Measurements from ENCODE around the gene CIB4. TPM values are rescaled to one million over a fixed set of nuclear protein-coding genes. Genes with fewer than 3 reads are reported as not detected.

CIB4 gene
- total RNA-seq = not detected in 2 replicates

DNA sequence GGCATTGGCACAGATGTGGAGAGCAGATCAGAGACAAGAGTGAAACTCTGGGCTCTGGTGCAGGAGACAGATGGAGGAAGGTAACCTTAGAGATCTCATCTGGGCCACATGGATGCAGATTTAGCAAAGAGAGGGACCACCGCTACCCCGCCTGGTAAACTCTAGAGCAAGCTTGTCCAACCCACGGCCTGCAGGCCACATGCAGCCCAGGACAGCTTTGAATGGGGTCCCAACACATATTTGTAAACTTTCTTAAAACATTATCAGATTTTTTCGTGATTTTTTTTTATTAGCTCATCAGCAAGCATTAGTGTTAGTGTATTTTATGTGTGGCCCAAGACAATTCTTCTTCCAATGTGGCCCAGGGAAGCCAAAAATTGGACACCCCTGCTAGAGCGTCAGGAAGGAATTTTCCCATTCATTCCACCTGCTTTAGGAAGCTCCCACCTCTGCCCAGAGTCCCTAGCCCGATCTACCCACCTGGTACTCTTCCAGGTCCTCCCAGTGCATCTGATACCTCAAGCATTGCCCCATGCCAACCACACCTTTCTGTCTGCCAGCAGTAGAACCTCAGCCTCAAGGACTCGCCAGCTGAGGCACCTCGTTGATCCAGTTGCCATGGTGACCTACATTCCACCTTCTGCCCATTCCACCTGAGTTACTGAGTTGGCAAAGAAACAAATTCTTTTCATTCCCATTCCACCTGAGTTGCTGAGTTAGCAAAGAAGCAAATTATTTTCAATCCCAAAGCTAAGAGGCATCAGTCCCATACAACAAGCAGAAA lies at the start of gene CIB4:
Gene CIB4, minus strand, starts transcription at position 586 of the 784 bp plus-strand sequence. Its CDS starts 52 bp downstream, at position 534.
- intact Hi-C loops (cut with micrococcal nuclease) = no loop called here

DNA sequence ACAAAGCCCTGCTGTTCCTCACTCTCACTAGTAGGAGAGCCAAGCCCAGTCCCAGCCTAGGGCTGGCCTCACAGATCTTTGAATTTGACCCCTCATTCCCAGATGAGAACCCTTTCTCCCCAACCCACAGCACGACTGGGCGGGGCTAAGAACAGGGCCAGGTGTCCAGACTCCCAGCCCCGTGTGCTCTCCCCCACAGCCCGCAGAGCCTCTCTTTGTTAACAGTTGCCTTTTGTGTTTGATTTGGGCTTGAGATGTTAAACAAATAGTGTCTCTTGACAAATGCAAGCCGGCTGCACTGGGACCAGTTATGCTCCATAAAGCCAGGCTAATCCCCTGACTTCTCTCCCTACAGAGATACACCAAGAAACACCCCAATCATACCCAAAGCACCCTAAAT lies 46.6 kb upstream of the CIB4 start:
- intact Hi-C loops (cut with micrococcal nuclease) = no loop called here

DNA sequence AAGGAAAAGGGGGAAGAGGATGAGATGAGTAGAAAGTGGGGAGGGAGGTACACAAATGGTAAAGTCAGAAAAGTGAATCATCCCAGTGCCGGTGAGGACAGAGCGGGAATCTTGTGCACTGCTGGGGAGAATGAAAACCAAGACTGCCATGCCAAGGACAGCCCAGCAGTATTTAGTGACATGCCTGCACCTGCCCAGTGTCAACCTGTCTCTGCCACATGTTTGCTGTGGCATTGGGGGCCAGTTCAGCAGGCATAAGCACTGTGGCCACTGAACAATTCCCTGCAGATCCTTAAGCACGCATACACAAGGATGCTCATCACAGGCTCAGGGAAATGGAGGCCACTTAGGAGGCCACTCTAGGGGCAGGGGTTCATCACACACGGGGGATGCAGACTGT lies 46.2 kb upstream of the CIB4 start:
- intact Hi-C loops (cut with micrococcal nuclease) = no loop called here

DNA sequence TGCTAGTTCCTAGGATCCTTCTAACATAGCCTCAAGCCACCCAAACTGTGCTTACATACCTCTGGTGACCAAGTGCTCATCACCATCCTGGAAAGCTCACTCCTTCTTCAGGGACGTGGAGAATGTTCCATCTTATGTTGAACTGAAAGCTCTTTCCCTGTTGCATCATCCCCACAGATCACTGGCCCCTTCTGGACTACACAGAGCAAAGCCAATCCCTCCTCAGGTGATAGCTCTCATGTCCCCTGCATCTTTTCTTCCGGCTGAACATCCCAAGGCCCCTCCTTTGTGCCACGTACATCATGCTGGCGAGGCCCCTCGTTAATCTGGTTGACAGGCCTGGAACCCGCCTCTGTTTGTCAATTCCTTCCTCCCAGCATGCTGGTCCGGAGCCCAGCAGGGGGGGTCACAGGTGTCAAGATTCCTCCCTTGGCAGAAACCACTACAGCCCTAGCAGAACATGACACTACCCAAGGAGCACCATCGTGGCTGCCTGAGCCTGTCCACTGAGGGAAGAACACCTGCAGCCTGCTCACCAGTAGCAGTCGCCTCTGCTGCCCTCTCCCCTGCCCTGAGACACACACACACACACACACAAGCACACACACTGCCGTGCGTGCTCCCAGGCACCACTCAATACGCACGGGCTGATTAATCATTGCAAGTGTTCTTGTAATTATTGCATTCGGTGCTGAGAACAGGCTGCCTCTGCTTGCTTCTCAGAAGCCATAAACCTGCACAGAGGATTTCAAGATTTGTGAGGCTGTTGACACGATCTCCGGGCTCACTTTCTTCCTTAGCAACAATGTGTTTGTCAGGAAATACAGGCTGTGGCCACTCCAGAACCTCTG lies 45.0 kb upstream of the CIB4 start:
- intact Hi-C loops (cut with micrococcal nuclease) = no loop called here

DNA sequence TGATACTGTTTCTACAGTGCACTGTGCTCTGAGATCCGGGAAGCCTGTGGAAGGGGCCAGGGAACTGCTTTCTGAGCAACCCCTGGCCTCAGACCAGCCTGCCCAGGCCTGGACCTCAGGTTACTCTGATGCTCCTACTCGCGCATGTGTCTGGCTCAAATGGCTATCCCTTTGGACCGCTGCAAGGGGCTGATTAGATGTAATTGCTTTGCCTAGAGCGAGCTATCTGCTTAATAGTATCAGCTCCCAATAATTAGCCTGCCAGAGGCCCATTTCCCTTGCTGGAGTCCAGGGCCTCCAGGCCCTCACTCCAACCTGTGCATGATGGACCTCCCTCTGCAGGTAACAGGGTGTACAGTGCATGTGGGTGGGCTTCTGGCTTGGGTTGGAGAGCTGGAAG lies 44.2 kb upstream of the CIB4 start:
- intact Hi-C loops (cut with micrococcal nuclease) = no loop called here

DNA sequence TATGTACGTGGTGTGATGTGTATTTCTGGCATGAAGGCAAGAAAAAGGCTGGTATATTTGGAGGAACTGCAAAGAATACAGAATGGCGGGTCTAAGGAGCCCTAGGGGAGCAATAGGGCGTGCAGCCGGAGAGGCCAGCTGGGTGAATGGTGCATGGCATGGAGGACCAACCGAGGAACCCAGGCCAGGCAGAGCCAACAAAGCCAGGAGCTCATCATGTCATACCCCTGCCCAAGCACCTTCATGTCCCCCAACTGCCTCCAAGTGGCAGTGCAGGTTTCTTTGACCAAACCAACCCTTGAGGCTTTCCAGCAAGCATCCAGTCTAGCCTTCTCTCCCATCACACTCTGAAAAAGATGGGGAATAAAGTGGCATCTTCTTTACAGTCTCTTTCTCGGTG lies 42.4 kb upstream of the CIB4 start:
- intact Hi-C loops (cut with micrococcal nuclease) = no loop called here

DNA sequence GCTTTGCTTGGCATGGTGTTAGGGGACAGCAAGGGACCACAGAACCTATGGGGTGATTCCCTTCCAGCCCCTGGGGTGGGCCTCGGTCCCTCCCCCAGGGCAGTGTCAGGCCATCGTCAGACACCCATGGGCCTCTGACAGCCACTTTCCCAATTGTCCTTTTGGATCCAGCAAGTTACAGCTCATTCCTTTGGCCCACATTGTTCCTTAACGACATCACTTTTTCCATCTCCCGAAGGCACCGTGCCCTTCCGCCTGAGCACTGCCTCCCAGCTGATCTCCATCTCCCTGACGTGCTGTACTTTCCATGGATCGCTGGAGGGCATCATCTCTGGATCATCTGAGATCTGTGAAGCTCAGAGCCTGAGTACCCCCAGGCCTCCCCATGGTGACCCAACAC lies 41.0 kb upstream of the CIB4 start:
- intact Hi-C loops (cut with micrococcal nuclease) = no loop called here

DNA sequence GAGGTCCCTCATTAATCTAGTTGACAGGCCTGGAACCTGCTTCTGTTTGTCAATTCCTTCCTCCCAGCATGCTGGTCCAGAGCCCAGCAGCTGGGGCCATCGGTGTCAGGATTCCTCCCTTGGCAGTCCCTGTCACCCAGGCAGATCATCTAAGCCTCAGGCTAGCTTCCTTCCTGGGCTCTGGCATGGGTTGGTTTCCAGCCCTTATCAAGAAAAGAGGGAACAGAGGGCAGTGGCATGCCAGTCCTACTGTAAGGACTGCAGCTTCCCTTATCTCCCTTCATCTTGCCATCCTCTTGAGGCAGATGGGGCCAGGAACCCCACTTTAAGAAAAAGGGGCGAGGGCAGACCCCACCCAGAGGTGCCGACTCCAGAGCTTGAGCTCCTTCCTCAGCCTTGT lies 40.5 kb upstream of the CIB4 start:
- intact Hi-C loops (cut with micrococcal nuclease) = no loop called here

DNA sequence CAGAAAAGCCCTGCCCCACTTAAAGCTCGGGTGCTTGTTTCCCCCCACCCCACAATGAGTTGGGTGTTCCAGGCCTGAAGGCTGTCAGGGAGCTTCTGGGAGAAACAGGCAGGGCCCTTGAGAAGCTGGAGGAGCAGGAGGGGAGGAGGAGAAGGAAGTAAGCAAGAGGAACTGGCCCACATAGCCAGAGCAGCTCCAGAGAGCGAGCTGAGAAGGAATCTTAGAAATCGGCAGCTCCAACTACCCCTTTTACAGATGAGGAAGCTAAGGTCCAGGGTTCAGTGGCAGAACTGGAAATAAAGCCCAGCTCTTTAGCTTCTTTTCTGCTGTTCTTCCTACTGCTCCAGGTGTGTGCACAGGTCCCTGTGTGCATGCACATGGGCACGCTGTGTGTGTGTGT lies 38.7 kb upstream of the CIB4 start:
- intact Hi-C loops (cut with micrococcal nuclease) = no loop called here

DNA sequence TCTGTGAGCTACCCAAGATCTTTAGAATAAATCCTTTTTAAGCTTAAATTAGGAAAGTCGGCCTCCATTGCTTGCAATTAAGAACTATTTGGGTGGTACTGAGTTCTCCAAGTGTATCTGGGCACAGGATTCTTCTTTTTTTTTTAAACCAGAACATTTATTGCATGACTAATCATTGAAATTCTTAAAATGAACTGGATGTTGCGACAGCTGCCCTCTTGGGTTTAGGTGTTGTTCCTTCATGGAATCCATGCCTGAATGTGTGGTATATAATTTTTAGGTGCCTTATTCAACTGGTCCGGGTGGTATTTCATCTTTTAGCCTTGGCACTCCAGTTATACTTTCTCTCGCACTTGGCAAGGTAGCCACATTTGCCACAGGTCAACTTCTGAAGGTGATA lies 36.9 kb upstream of the CIB4 start:
- intact Hi-C loops (cut with micrococcal nuclease) = no loop called here

DNA sequence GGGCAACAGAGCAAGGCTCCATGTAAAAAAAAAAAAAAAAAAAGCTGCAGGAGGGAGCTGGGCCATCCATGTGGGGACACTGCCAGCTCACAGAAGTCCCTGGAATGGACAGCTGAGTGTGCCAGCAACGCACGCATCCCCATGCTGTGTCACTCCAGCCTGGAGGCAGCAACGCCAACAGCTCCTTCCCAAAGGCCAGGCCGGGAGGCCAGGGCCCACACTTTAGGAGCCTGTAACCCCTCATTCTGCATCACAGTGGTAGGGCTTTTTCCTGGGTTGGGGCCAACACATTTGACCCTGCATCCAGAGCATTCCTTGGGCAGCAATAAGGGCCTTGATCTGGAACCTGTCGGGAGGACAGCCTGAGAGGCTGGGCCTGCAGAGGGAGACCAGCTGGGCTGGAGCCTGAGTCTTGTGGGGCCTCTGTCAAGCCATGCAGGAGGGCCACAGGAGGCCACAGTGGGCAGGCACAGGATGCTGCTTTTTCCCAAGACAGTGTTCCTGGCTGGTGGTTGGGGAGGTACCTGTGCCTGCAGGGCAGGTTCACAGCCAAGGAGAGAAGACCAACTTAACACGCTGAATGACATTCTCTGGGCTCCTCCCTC lies 34.6 kb upstream of the CIB4 start:
- intact Hi-C loops (cut with micrococcal nuclease) = no loop called here

DNA sequence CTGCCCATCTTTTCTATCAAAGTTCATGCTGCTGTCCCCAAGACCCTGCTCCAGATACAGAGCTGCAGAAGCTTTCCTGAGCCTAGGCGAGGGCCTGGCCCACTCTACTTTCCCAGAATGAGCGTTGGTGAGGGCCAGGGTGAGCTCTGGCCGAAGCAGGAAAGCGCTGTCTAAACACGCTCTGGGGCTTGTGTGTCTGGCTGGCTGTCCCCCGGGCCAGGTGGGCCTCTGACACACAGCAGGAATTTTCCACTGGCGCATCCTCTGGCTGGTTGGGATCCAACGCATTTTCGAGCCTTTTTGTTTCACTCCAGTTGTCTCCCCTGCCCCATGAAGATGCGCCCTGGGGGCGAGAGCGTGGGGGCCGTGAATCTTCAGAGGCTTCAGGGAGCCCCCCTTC lies 33.6 kb upstream of the CIB4 start:
- intact Hi-C loops (cut with micrococcal nuclease) = no loop called here

DNA sequence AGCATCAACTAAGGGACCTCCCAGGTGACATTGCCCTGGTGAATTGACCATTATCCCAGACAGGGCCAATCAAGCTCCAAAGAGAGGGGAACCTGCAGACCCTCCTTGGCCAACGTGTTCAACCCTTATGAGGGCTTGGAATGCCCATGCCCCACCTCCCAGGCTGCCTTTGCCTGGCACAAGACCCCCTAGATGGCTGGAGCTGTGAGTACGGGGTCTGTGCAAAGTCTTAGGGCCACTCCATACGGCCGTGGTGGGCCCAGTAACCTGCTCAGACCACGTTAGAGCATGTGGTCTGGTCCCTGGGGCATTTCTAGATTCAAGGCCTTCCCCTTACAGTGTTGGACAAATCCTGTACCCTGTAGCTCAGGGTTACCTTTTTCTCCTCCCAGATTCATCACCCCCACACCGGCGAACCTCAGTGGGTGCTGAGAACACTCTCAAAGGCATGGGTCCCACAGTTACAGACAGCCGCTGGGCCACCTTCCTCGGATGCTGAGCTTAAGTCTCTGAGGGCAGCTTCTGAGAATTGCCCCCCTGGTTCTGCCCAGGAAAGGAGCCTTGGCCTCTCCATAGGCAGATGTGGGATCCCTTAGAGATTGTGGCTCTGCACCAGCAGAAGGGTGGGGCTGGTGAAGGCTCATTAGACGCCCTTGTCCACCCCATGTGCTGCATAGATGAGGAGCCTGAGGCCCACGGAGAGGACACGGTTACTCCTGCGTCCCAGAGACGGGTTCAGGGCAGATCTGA lies 33.0 kb upstream of the CIB4 start:
- intact Hi-C loops (cut with micrococcal nuclease) = no loop called here

DNA sequence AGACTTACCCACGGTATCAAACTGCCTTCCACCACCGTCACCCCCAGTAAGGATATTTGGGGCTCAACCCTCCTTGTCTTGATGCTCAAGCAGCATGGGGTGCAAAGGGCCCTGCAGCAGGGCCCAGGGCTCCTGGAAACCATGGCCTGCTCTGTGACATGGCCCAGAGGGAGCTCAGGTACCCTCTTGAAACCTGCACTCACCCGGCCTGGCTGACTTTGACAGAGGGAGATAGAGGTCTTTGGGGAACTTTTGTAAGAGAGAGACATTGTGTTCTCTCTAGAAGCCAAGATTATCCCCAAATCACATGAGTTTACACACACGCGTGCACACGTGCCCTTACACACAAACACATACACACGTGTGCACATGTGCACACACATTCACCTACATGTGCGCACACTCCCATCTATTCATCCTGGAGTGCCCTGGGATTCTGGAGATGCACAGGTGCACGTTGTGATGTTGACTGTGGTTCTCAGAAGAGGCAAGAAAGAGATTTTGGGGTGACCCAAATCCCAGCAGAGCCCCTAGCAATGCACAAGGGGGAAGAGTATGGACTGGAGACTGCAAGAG lies 31.7 kb upstream of the CIB4 start:
- intact Hi-C loops (cut with micrococcal nuclease) = no loop called here

DNA sequence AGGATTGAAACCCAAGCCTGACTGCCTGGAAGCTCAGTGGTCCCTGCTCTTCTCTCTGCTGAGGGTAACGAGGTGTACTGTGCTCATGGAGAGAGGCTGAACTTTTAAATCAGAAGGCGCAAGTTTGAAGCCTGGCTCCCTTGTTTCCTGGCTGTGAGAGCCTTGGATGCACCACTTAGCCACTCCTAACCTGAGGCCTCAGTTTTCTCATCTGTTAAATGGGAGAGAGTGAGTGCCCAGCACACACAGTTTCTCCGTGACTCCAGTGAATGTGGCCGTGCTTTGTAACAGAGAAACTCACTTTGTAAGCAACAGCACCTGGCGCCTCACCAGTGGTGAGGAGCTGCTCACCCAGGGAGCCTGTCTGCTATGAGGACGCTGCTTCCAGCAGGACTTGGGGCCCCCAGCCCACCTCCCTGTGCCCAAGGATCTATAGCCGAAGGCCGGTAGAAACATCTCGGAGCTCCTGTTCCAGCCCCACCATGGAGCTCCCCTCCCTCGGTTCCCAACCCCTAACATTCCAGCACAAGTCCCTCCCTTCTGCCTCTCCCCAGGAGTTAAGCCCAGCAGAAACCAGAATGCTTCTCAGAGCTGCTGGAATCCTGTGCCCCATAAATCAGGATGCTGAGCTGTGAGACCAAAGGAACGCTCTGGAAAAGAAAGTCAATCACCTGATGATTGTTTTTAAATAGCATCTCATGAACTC lies 31.1 kb upstream of the CIB4 start:
- intact Hi-C loops (cut with micrococcal nuclease) = no loop called here

DNA sequence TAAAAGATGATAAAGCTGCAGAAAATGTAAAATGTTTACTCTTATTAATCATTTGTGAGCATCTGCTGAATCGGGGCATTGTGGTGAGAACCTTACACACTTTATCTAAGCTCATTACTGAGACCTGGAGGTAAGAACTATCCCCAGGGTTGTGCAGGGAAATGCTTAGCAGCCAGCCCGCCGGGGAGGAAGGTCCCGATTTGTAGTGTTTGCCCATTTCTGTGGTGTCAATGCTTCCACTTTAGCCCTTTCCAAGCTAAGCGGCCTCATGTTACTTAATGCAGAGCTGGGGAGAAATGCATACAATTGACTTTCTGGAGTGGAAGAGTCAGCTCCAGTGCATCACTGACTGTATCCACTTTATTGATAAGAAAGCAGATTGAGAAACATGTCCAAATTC lies 30.5 kb upstream of the CIB4 start:
- intact Hi-C loops (cut with micrococcal nuclease) = no loop called here

DNA sequence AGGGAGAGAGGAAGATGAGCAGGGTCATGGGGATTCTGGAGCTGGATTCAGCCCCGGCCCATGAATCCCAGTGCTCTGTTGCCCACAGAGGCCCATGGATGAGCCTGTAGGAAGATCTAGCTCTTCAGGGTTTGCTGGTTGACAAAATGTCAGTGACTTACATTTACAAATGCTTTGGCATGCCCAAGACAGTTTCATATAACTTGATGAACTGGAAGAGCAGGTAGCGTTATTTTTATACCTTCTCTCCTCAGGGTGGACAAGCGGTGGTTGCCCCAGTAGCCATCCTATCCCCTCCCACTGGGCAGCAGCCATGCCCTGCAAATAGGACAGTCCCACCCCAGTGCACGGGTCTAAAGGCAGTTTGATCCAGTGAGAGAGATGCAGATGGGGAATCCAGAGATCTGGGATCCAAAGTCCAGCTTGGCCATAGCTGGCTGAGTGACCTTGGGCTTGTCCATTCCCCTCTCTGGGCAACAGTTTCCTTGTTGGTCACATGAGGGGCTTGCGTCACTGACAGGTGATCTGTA lies 29.8 kb upstream of the CIB4 start:
- intact Hi-C loops (cut with micrococcal nuclease) = no loop called here

DNA sequence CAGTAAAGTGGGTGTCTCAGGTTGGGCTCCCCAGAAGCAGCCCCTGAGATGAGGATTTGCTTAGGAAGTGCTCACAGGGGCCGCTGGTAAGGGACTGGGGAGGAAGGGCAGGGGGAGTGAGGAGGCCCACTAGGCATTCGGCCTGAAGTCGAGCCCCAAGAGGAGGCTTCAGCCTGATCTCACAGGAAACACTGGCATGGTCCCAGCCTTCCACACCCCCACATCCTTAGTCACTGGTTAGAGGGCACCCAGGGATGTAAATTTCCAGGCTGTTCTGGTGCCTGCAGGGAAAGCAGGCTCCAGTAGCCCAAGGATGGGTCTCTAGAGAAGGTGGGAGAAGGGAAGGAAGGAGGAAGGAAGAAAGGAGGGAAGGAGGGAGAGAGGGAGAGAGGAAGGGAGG lies 29.0 kb upstream of the CIB4 start:
- intact Hi-C loops (cut with micrococcal nuclease) = no loop called here

DNA sequence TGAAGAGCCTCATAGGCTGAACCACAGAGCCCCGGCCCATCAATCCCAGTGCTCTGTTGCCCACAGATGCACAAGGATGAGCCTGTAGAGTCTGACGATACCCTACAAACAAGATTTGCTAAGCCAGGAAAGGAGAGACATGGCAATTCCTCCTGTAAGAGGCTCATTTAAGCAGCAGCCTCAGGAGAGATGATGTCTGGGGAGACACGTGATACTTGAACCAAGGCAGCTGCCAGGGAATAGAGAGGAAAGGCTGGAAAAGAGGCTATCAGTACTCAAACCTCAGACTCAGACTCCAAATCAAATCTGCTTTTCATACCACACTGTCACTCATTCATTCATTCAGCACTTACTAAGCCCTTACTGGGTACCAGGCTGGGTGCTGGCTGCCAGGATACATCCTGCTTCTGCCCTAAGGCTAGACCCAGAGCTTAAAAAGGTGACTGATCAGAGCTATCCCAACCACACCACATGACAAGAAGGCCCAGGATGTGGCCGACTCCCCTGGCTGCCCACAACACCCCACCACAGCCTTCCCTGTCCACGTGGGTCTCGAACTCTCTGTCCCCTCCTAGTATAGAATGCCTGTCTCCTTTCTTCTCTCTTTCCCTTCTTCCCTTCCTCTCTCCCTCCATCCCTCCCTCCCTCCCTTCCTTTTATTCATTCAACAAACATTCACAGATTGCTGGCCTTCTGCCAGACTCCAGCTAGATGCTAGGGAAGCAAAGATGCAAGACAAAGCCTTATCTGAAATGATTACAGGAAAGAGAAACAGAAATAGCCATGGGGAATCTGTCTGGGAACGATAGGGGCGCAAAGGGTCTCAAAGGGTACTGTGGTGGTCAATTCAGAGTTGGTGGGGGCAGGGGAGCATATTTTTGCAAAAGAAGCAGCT lies 27.9 kb upstream of the CIB4 start:
- intact Hi-C loops (cut with micrococcal nuclease) = no loop called here
